Measurements from ENCODE around the gene KRT84. TPM values are rescaled to one million over a fixed set of nuclear protein-coding genes. Genes with fewer than 3 reads are reported as not detected.

Gene KRT84, protein sequence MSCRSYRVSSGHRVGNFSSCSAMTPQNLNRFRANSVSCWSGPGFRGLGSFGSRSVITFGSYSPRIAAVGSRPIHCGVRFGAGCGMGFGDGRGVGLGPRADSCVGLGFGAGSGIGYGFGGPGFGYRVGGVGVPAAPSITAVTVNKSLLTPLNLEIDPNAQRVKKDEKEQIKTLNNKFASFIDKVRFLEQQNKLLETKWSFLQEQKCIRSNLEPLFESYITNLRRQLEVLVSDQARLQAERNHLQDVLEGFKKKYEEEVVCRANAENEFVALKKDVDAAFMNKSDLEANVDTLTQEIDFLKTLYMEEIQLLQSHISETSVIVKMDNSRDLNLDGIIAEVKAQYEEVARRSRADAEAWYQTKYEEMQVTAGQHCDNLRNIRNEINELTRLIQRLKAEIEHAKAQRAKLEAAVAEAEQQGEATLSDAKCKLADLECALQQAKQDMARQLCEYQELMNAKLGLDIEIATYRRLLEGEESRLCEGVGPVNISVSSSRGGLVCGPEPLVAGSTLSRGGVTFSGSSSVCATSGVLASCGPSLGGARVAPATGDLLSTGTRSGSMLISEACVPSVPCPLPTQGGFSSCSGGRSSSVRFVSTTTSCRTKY
- not detected in 2 replicates for total RNA-seq (2014; rRNA removed; shearing (Covaris generic); ENCODE audit: low replicate concordance)

DNA sequence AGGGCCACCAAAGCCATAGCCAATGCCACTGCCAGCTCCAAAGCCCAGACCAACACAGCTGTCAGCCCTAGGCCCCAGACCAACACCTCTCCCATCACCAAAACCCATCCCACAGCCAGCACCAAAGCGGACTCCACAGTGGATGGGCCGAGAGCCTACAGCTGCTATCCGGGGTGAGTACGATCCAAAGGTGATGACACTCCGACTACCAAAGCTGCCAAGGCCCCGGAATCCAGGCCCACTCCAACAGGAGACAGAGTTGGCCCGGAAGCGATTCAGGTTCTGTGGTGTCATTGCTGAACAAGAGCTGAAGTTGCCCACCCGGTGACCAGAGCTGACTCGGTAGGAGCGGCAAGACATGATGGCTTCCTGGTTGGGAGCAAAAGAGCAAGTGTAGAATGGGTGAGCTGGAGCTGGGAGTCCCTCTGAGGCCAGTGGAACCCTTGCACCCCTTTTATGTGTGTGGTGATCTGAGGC lies at the start of gene KRT84:
KRT84 (minus strand) TSS at position 427 of the 477 bp plus-strand sequence; CDS start at position 360, 67 bp downstream.
- no peak for DNase-seq
- H3K9me3 ChIP-seq (ENCODE audit: low read length): no peaks in the 10 kb centered on the region

DNA sequence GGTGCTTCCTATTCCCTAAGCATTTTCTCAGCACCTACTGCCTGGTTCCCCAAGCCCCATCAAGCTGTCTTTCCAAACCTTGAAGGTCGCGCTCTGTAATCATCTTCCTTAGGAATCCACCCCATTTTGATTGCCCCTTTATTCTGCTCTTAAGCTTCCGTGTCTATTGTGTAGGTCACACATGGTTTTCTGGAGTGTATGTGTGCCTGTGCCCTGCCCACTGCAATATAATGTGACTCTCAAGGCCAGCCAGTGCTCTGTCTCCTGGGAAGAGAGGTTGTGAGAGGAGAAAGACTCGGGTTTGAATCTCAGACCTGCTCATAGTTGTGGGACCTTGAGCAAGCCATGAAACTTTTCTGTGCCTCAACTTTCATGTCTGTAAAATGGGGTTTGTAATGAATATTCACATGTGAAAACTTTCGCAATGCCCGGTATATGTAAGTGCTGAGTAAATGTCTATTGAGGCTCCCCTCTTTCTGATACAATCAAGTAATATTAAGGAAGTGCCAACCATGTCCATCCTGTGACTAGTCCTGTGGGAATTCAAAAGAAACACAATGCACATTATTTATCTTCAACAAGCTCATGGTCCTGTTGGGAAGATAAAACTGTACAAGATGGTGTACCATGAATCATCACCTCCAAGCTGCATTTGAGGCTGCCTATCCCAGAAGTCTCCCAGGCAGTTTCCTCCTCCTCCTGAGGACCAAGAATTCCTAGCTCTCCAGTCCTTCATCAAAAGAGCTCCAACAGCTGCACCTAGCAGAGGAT lies 49.5 kb upstream of the KRT84 start:
- Histone ChIP-seq H3K4me3 (ENCODE audit: low read length) (no peak overlapping the region), H3K36me3 (ENCODE audit: insufficient read depth, low read length) (no peaks in the 10 kb centered on the region), H3K27ac (ENCODE audit: low read length) (no peak overlapping the region), H3K9ac (ENCODE audit: low read length) (no peak overlapping the region), H2AFZ (ENCODE audit: low read length) (no peak overlapping the region), H3K9me3 (ENCODE audit: low read length) (no peaks in the 10 kb centered on the region), H3K4me1 (ENCODE audit: low read length) (no peaks in the 10 kb centered on the region), H3K27me3 (ENCODE audit: low read length) (no peaks in the 10 kb centered on the region), H3K9me2 (replicated peaks; ENCODE audit: insufficient read depth, low read length) (no peaks in the 10 kb centered on the region), H3K4me2 (ENCODE audit: low read depth, low read length, poor library complexity, severe bottlenecking) (no peak overlapping the region), H3K79me2 (ENCODE audit: low read length) (no peaks in the 10 kb centered on the region), H4K20me1 (ENCODE audit: insufficient read depth, low read depth, low read length) (no peaks in the 10 kb centered on the region)
- no peak for DNase-seq

More for the DNA sequence above, at the start of gene KRT84:
- H3K9ac ChIP-seq (ENCODE audit: low read length): no peak within 1 kb of the TSS
- no peak within 1 kb of the TSS for H3K4me2 ChIP-seq (ENCODE audit: low read depth, low read length, poor library complexity, severe bottlenecking)
- H3K4me1 ChIP-seq (ENCODE audit: low read length): no peaks in the 10 kb centered on the region
- H3K27me3 ChIP-seq (ENCODE audit: low read length): no peaks in the 10 kb centered on the region
- no peaks in the 10 kb centered on the region for H3K36me3 ChIP-seq (ENCODE audit: insufficient read depth, low read length)
- H3K4me3 ChIP-seq (ENCODE audit: low read length): no peak within 1 kb of the TSS
- no peaks in the 10 kb centered on the region for H3K79me2 ChIP-seq (ENCODE audit: low read length)
- no peaks in the 10 kb centered on the region for H3K9me2 ChIP-seq (replicated peaks; ENCODE audit: insufficient read depth, low read length)
- H4K20me1 ChIP-seq (ENCODE audit: insufficient read depth, low read depth, low read length): no peaks in the 10 kb centered on the region
- H2AFZ ChIP-seq (ENCODE audit: low read length): no peak within 1 kb of the TSS
- H3K27ac ChIP-seq (ENCODE audit: low read length): no peak within 1 kb of the TSS

DNA sequence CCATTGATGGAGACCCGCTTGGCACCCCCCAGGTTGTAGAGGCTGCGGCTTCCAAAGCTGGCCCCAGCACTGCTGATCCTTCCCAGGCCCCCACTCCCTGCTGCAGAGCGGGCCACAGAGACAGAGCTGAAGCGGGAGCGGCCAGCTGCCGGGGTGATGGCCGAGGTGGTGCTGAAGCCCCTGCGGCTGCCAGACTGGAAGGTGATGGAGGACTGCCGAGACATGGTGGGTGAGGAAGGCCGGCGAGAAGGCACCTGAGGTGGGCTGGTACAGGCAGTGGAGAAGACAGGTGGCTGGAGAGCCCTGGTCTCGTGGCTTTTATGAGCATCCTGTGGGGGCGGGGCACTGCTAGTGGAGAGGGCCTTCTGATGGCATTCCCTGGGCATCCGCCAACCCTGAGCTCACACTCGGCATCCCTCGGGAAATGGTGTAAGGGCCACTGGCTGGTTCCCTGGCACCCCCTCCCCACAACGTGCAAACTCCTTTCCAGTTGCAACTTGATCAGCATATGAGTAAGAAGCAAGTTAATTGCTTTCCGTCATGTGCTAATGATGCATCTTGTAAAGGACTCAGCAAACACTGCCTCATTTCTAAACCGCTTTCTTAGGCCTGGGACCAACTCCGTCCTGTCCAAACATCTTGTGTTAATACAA lies 48.8 kb upstream of the KRT84 start, which contains the start of gene KRT75:
KRT75 (minus strand) TSS at position 291 of the 653 bp plus-strand sequence; CDS start at position 224, 67 bp downstream.
- Histone ChIP-seq H3K27ac (ENCODE audit: low read length) (no peak within 1 kb of the TSS), H3K4me3 (ENCODE audit: low read length) (no peak within 1 kb of the TSS), H3K4me1 (ENCODE audit: low read length) (no peaks in the 10 kb centered on the region), H3K9me3 (ENCODE audit: low read length) (no peaks in the 10 kb centered on the region), H2AFZ (ENCODE audit: low read length) (no peak within 1 kb of the TSS), H3K9ac (ENCODE audit: low read length) (no peak within 1 kb of the TSS), H3K36me3 (ENCODE audit: insufficient read depth, low read length) (no peaks in the 10 kb centered on the region), H3K27me3 (ENCODE audit: low read length) (no peaks in the 10 kb centered on the region), H3K4me2 (ENCODE audit: low read depth, low read length, poor library complexity, severe bottlenecking) (no peak within 1 kb of the TSS), H4K20me1 (ENCODE audit: insufficient read depth, low read depth, low read length) (no peaks in the 10 kb centered on the region), H3K79me2 (ENCODE audit: low read length) (no peaks in the 10 kb centered on the region), H3K9me2 (replicated peaks; ENCODE audit: insufficient read depth, low read length) (no peaks in the 10 kb centered on the region)
- DNase-seq: no peak

DNA sequence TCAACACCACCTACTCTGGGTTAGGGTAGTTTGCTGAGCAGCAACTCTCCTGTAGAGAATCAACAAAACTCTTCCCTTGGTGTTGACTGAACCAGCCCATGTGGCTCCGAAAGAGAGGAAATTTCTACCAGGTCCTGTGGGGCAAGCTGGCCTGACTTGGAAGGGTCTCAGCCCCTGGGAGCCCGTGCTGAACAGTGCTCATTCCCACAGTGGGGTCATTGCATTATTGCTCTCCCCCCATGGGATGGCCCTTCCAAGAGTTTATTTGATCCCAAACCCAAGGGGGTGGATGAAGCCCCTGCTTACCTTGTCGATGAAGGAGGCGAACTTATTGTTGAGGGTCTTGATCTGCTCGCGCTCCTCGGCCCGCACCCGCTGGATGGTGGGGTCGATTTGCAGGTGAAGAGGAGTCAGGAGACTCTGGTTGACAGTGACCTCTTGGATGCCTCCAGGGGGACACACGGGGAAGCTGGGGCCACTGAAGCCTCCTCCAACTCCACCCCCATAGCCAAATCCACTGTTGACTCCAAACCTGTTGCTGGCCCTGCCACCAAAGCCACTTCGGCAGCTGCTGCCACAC lies 48.1 kb upstream of the KRT84 start:
- Histone ChIP-seq H3K27ac (ENCODE audit: low read length) (no peak overlapping the region), H3K4me2 (ENCODE audit: low read depth, low read length, poor library complexity, severe bottlenecking) (no peak overlapping the region), H3K9me2 (replicated peaks; ENCODE audit: insufficient read depth, low read length) (no peaks in the 10 kb centered on the region), H3K79me2 (ENCODE audit: low read length) (no peaks in the 10 kb centered on the region), H3K9ac (ENCODE audit: low read length) (no peak overlapping the region), H4K20me1 (ENCODE audit: insufficient read depth, low read depth, low read length) (no peaks in the 10 kb centered on the region), H3K4me1 (ENCODE audit: low read length) (no peaks in the 10 kb centered on the region), H3K4me3 (ENCODE audit: low read length) (no peak overlapping the region), H3K27me3 (ENCODE audit: low read length) (no peaks in the 10 kb centered on the region), H3K36me3 (ENCODE audit: insufficient read depth, low read length) (no peaks in the 10 kb centered on the region), H3K9me3 (ENCODE audit: low read length) (no peaks in the 10 kb centered on the region), H2AFZ (ENCODE audit: low read length) (no peak overlapping the region)
- DNase-seq: no peak

DNA sequence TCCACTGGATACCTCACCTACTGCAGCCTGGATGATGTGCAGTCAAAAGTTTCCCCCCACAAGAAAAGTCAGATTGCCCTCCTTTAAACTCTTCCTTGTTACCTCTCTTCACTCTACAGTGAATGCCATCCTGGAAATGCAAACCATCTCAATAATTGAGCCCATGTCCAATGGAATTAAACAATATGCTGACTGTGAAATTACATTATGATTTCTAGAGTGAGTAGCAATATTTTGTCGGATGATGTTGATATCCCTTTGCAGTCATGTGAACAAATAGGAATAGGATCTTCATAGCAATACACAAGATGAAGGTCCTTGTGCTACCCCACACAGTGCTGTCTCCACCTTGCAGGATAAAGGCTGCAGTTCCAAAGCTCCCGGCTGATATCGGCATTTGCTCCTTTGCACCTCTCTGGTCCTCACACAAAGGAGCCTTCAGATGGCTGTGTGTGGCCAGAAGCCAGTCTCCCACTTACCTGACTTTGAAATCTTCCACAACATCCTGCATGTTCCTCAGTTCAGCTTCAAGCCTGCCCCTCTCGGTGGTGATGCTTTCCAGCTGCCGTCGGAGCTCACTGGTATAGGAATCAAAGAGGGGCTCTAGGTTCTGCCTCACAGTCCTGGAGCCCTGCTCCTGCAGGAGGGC lies 47.2 kb upstream of the KRT84 start:
- no peaks in the 10 kb centered on the region for H3K79me2 ChIP-seq (ENCODE audit: low read length)
- H3K4me2 ChIP-seq (ENCODE audit: low read depth, low read length, poor library complexity, severe bottlenecking): no peak overlapping the region
- H3K36me3 ChIP-seq (ENCODE audit: insufficient read depth, low read length): no peaks in the 10 kb centered on the region
- H3K9ac ChIP-seq (ENCODE audit: low read length): no peak overlapping the region
- no peak overlapping the region for H3K4me3 ChIP-seq (ENCODE audit: low read length)
- H2AFZ ChIP-seq (ENCODE audit: low read length): no peak overlapping the region
- H3K4me1 ChIP-seq (ENCODE audit: low read length): no peaks in the 10 kb centered on the region
- H3K27ac ChIP-seq (ENCODE audit: low read length): no peak overlapping the region
- no peaks in the 10 kb centered on the region for H3K9me2 ChIP-seq (replicated peaks; ENCODE audit: insufficient read depth, low read length)
- DNase-seq: no peak
- no peaks in the 10 kb centered on the region for H3K27me3 ChIP-seq (ENCODE audit: low read length)
- H3K9me3 ChIP-seq (ENCODE audit: low read length): no peaks in the 10 kb centered on the region
- no peaks in the 10 kb centered on the region for H4K20me1 ChIP-seq (ENCODE audit: insufficient read depth, low read depth, low read length)

DNA sequence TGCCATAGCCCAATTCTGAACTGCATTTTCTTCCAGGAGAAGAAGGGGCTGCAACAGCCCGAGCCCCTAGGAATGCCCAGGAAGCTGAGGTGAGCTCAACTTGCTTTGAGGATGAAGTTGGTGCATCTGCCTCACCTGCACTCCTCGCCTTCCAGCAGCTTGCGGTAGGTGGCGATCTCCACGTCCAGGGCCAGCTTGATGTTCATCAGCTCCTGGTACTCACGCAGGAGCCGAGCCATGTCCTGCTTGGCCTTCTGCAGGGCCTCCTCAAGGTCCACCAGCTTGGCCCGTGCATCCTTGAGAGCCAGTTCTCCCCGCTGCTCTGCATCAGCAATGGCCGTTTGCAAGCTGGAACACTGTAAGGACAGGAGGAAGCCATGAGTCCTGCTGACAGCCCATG lies 42.7 kb upstream of the KRT84 start:
- Histone ChIP-seq H2AFZ (ENCODE audit: low read length) (no peak overlapping the region), H3K9me3 (ENCODE audit: low read length) (no peaks in the 10 kb centered on the region), H3K4me1 (ENCODE audit: low read length) (no peaks in the 10 kb centered on the region), H3K27me3 (ENCODE audit: low read length) (no peaks in the 10 kb centered on the region), H3K9ac (ENCODE audit: low read length) (no peak overlapping the region), H3K9me2 (replicated peaks; ENCODE audit: insufficient read depth, low read length) (no peaks in the 10 kb centered on the region), H3K4me2 (ENCODE audit: low read depth, low read length, poor library complexity, severe bottlenecking) (no peak overlapping the region), H3K79me2 (ENCODE audit: low read length) (no peaks in the 10 kb centered on the region), H4K20me1 (ENCODE audit: insufficient read depth, low read depth, low read length) (no peaks in the 10 kb centered on the region), H3K4me3 (ENCODE audit: low read length) (no peak overlapping the region), H3K36me3 (ENCODE audit: insufficient read depth, low read length) (no peaks in the 10 kb centered on the region), H3K27ac (ENCODE audit: low read length) (no peak overlapping the region)
- DNase-seq: no peak

DNA sequence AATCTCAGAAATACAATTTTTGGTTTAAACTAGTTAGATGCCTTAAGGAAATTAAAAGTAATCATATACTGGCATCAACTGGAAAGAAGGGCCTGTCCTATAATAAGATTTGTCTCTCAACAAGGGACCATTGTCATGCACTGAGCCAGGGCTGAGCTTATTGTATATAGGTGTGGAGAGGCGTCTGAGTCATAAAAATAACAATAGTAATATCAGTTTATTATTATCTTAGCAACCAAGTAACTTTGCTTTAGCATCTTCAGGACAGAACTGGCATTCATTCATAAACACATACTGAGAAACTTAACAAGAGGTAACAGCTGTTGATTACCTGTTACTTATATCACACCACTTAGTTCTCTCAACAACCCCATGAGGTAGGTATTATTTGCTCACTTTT lies 41.6 kb upstream of the KRT84 start:
- no peak overlapping the region for H3K4me2 ChIP-seq (ENCODE audit: low read depth, low read length, poor library complexity, severe bottlenecking)
- H3K27ac ChIP-seq (ENCODE audit: low read length): no peak overlapping the region
- no peaks in the 10 kb centered on the region for H3K27me3 ChIP-seq (ENCODE audit: low read length)
- no peaks in the 10 kb centered on the region for H3K9me3 ChIP-seq (ENCODE audit: low read length)
- H2AFZ ChIP-seq (ENCODE audit: low read length): no peak overlapping the region
- no peaks in the 10 kb centered on the region for H3K79me2 ChIP-seq (ENCODE audit: low read length)
- no peaks in the 10 kb centered on the region for H3K4me1 ChIP-seq (ENCODE audit: low read length)
- no peaks in the 10 kb centered on the region for H3K36me3 ChIP-seq (ENCODE audit: insufficient read depth, low read length)
- no peak overlapping the region for H3K9ac ChIP-seq (ENCODE audit: low read length)
- no peaks in the 10 kb centered on the region for H4K20me1 ChIP-seq (ENCODE audit: insufficient read depth, low read depth, low read length)
- H3K4me3 ChIP-seq (ENCODE audit: low read length): no peak overlapping the region
- no peak for DNase-seq
- no peaks in the 10 kb centered on the region for H3K9me2 ChIP-seq (replicated peaks; ENCODE audit: insufficient read depth, low read length)

Measured in Karpas-422 (cell line).